HEK293T (cell line): ENCODE results near the gene MSGN1.

Experiments used
- ARNT ChIP-seq: fragments of 450-650 bp; IDR thresholded peaks from 2 replicates; pipeline ENCODE4 v1.6.1; 2017; ENCODE audit warnings: mild to moderate bottlenecking
- FOXK2 ChIP-seq: fragments of 450-650 bp; IDR thresholded peaks from 2 replicates; pipeline ENCODE4 v1.6.1; 2016; ENCODE audit warnings: mild to moderate bottlenecking
- FOXM1 ChIP-seq: fragments of 450-650 bp; IDR thresholded peaks from 2 replicates; pipeline ENCODE4 v1.6.1; 2017; ENCODE audit warnings: mild to moderate bottlenecking, borderline replicate concordance
- NFRKB ChIP-seq: fragments of 450-650 bp; IDR thresholded peaks from 2 replicates; pipeline ENCODE4 v1.6.1; 2016; ENCODE audit warnings: mild to moderate bottlenecking, moderate library complexity
- ZNF384 ChIP-seq: fragments of 450-650 bp; IDR thresholded peaks from 2 replicates; pipeline ENCODE4 v1.6.1; 2016

GRCh38 chr2:17814601-17815000 is 1.7 kb upstream of the MSGN1 start:
- TF ChIP-seq FOXK2 (no peak), ARNT (no peak), FOXM1 (no peak), NFRKB (no peak), ZNF384 (no peak)
